ENCODE results near the gene TRAF5.

TRAF5 gene

GRCh38 chr1:211420845-211421454 lies 94.3 kb downstream of the TRAF5 start:
- Histone ChIP-seq H3K36me3 (ENCODE audit: low read length) (no peaks in the 10 kb centered on the region), H3K9me3 (ENCODE audit: insufficient read depth, low read length) (no peaks in the 10 kb centered on the region), H3K27ac (ENCODE audit: low read depth, low read length) (no peak overlapping the region), H2AFZ (ENCODE audit: low read depth, low read length, severe bottlenecking) (no peak overlapping the region), H3K79me2 (ENCODE audit: insufficient read depth, low read length) (no peaks in the 10 kb centered on the region), H3K9me2 (replicated peaks; ENCODE audit: insufficient read depth, low read length) (no peaks in the 10 kb centered on the region), H3K27me3 (ENCODE audit: low read length) (no peaks in the 10 kb centered on the region), H4K20me1 (ENCODE audit: low read depth, low read length) (no peaks in the 10 kb centered on the region), H3F3A (ENCODE audit: insufficient read depth) (peaks cover 5% of the 10 kb centered on the region; the same call in 1 of the 2 replicates), H3K9ac (ENCODE audit: low read length) (no peak overlapping the region), H3K4me2 (ENCODE audit: low read depth, low read length, poor library complexity, severe bottlenecking) (no peak overlapping the region), H3K4me3 (ENCODE audit: insufficient read depth, low read length, poor library complexity, severe bottlenecking) (no peak overlapping the region)
- TF ChIP-seq EZH2phosphoT487 (conservative IDR thresholded peaks at IDR 0.05; ENCODE audit: low read length) (no peak), CTCF (IDR thresholded peaks at IDR 0.05; ENCODE audit: insufficient read depth, low read length, poor library complexity, severe bottlenecking) (no peak)

DNA sequence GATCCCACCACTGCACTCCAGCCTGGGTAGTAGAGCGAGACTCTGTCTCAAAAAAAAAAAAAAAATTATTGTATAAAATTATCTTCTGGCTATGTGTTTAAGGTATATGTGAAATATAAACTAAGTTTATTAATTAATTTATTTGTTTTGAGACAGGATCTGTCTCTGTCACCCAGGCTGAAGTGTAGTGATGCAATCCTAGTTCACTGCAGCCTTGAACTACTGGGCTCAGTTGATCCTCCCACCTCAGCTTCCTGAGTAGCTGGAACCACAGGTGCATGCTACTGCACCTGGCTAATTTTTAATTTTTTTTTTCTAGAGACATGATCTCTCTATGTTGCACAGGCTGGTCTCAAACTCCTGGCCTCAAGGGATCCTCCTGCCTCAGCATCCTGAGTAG lies 97.4 kb downstream of the TRAF5 start:
- no peak overlapping the region for H3K27ac ChIP-seq (ENCODE audit: low read depth, low read length)
- H2AFZ ChIP-seq (ENCODE audit: low read depth, low read length, severe bottlenecking), result no peak overlapping the region
- no peak overlapping the region for H3K4me2 ChIP-seq (ENCODE audit: low read depth, low read length, poor library complexity, severe bottlenecking)
- H3F3A ChIP-seq (ENCODE audit: insufficient read depth), result no peaks in the 10 kb centered on the region
- no peaks in the 10 kb centered on the region for H3K36me3 ChIP-seq (ENCODE audit: low read length)
- no peaks in the 10 kb centered on the region for H3K27me3 ChIP-seq (ENCODE audit: low read length)
- H3K4me3 ChIP-seq (ENCODE audit: insufficient read depth, low read length, poor library complexity, severe bottlenecking), result no peak overlapping the region
- no peaks in the 10 kb centered on the region for H3K79me2 ChIP-seq (ENCODE audit: insufficient read depth, low read length)
- H3K9me2 ChIP-seq (replicated peaks; ENCODE audit: insufficient read depth, low read length), result no peaks in the 10 kb centered on the region
- no peak overlapping the region for H3K9ac ChIP-seq (ENCODE audit: low read length)
- no peaks in the 10 kb centered on the region for H3K9me3 ChIP-seq (ENCODE audit: insufficient read depth, low read length)
- H4K20me1 ChIP-seq (ENCODE audit: low read depth, low read length), result no peaks in the 10 kb centered on the region
- TF ChIP-seq CTCF (IDR thresholded peaks at IDR 0.05; ENCODE audit: insufficient read depth, low read length, poor library complexity, severe bottlenecking), result no peak
- no peak for TF ChIP-seq EZH2phosphoT487 (conservative IDR thresholded peaks at IDR 0.05; ENCODE audit: low read length)
